NCI-H2196 treated with DMSO at 0.1 percent for 48 hours (cell line): Measurements from ENCODE around the gene C21orf58.

ENCODE experiments used
- DNase-seq: peaks from one replicate; lab custom pipeline; 2025; ENCODE audit not compliant: unreplicated experiment; lab: John Stamatoyannopoulos, UW

Gene C21orf58

GRCh38 chr21:46264690-46265144 is 59.0 kb downstream of the C21orf58 start:
- no peak for DNase-seq

- no peak for DNase-seq
These were observed 59.5 kb downstream of the C21orf58 start for GRCh38 chr21:46264046-46264689.

- DNase-seq: no peak
These were observed 67.1 kb downstream of the C21orf58 start for GRCh38 chr21:46256501-46256994.

GRCh38 chr21:46255758-46256337 is 67.8 kb downstream of the C21orf58 start:
- no peak for DNase-seq

- no peak for DNase-seq
These were observed 68.5 kb downstream of the C21orf58 start for GRCh38 chr21:46255166-46255565.

GRCh38 chr21:46254208-46254975 is 69.3 kb downstream of the C21orf58 start:
- no peak for DNase-seq

- no peak for DNase-seq
These were observed 70.0 kb downstream of the C21orf58 start for GRCh38 chr21:46253610-46254124.

GRCh38 chr21:46252840-46253239 is 70.8 kb downstream of the C21orf58 start:
- no peak for DNase-seq
